Fibroblast of lung (primary cell): ENCODE data around the gene EPS15. TPM values are rescaled to one million over a fixed set of nuclear protein-coding genes. Genes with fewer than 3 reads are reported as not detected.

Experiments used
- DNase-seq, 2 donors: peaks; one replicate each; pipeline versions ENCODE4 v3.0.0 to v3.0.0-alpha.2; 2010; ENCODE audit warnings: low read depth in 2 of 2
- H2AFZ ChIP-seq: 2 replicates; pipeline ENCODE4 v1.5.1; 2012; ENCODE audit warnings: low read length, control low read depth, inconsistent platforms
- H3K27ac ChIP-seq: 2 replicates; pipeline ENCODE4 v1.5.1; 2011; ENCODE audit warnings: low read length, control low read depth; ENCODE audit not compliant: insufficient read depth
- H3K27me3 ChIP-seq: 2 replicates; pipeline ENCODE4 v1.5.1; 2011; ENCODE audit warnings: mild to moderate bottlenecking, low read length; ENCODE audit not compliant: control insufficient read depth, insufficient read depth
- H3K36me3 ChIP-seq: 2 replicates; pipeline ENCODE4 v1.5.1; 2011; ENCODE audit warnings: low read length; ENCODE audit not compliant: control insufficient read depth, insufficient read depth
- H3K4me1 ChIP-seq: 2 replicates; pipeline ENCODE4 v1.5.1; 2011; ENCODE audit warnings: low read length; ENCODE audit not compliant: control insufficient read depth, insufficient read depth; ENCODE audit errors: extremely low read depth
- H3K4me2 ChIP-seq: 2 replicates; pipeline ENCODE4 v1.5.1; 2011; ENCODE audit warnings: low read length, control low read depth; ENCODE audit not compliant: insufficient read depth; ENCODE audit errors: extremely low read depth
- H3K4me3 ChIP-seq, 4 experiments: fragments of 200-600 bp in 1 of 4; sonication (generic) in 1 of 4; replicated peaks in 1 of 4; 2 replicates each; pipeline ENCODE4 v1.5.1; 2011 to 2016; ENCODE audit warnings: low read length in 4 of 4, low read depth in 3 of 4, mild to moderate bottlenecking in 3 of 4, control low read depth in 2 of 4, inconsistent platforms in 1 of 4, mixed read lengths in 1 of 4; ENCODE audit not compliant: insufficient read depth in 1 of 4; ENCODE audit errors: control extremely low read depth in 1 of 4
- H3K79me2 ChIP-seq: 2 replicates; pipeline ENCODE4 v1.5.1; 2012; ENCODE audit warnings: mild to moderate bottlenecking, low read length, inconsistent platforms; ENCODE audit not compliant: control insufficient read depth, insufficient read depth
- H3K9ac ChIP-seq: 2 replicates; pipeline ENCODE4 v1.5.1; 2011; ENCODE audit warnings: mild to moderate bottlenecking, low read length, control low read depth; ENCODE audit not compliant: insufficient read depth
- H3K9me3 ChIP-seq: 2 replicates; pipeline ENCODE4 v1.5.1; 2012; ENCODE audit warnings: low read depth, low read length; ENCODE audit not compliant: control insufficient read depth, insufficient read depth
- H4K20me1 ChIP-seq: 2 replicates; pipeline ENCODE4 v1.5.1; 2011; ENCODE audit warnings: low read length; ENCODE audit not compliant: control insufficient read depth, insufficient read depth; ENCODE audit errors: extremely low read depth
- EZH2 ChIP-seq: IDR thresholded peaks from 2 replicates; pipeline ENCODE4 v1.5.1; 2012; ENCODE audit warnings: low read length, control low read depth, mild to moderate bottlenecking; ENCODE audit errors: missing control alignments
- polyA minus RNA-seq: library from RNA; depleted of rRNA, polyadenylated mRNA; stranded (reverse); fragments of >200 nt; gene quantifications from 2 replicates; pipeline ENCODE4 v1.2.3, GENCODE V29; 2011; ENCODE audit warnings: low replicate concordance
- polyA plus RNA-seq, 2 donors: library from polyadenylated mRNA; depleted of rRNA in 1 of 2; stranded (reverse) in 1 of 2; unstranded in 1 of 2; fragments of >200 nt; gene quantifications; 2 replicates each; pipeline ENCODE4 v1.2.1, GENCODE V29; 2011 to 2012; ENCODE audit warnings: missing spikeins in 1 of 2
- total RNA-seq: library from RNA; depleted of rRNA; stranded (reverse); fragments of >200 nt; gene quantifications from 2 replicates; pipeline ENCODE4 v1.2.1, GENCODE V29; 2014
- TF ChIP-seq, protein P1 (sequence below), 2 donors: IDR thresholded peaks in 1 of 2; conservative IDR thresholded peaks in 1 of 2; 1 replicate in 1 of 2; 2 replicates in 1 of 2; pipeline ENCODE4 v1.5.1; 2011 to 2012; ENCODE audit warnings: low read length in 2 of 2, control low read depth in 1 of 2, inconsistent platforms in 1 of 2, low read depth in 1 of 2, mild to moderate bottlenecking in 1 of 2

EPS15 gene
- total RNA-seq (63.9 and 75.5 TPM in 2 replicates), polyA plus RNA-seq (50.1 and 67.7 TPM in 2 replicates), polyA minus RNA-seq (8.3 and 11.0 TPM in 2 replicates)
- 22.3 and 29.1 TPM in 2 replicates for polyA plus RNA-seq (2012)

DNA sequence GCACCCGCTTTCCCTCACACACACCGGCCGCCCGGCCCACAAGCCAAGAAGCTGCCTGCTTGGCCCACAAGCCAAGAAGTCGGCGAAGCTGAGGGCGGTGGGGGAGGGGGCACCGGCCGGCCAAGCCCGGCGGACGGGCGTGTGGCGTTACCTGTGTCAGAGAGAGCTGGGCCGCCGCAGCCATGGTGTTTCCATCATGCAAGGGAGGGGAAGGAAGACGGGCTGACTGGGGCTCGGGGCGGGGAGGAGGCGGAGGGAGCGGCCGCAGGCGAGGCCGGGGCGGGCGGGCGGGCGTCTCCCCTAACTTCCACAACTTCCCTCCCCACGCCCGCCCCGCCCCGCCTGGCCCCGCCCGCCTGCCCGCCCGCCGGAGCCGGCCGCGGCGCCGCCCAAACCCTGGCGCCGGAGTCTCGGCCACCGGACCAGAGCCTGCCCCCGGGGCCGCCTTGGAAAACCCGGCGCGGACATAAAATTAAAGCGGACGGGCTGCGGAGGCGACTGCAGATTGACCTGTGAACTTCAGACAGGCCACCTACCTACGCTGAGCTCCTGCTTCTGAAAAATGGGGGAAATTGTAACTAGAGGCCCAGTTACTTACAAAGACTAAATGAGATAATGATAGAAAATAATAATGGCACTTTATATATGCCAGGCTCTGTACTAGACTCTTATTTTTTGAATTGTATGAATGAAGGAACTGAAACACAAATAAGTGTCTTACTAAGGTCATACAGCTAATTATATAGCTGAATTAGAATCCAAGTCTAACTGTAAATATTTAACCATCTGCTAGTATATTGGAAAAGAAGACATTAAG is at the start of gene EPS15:
TSS of gene EPS15 (minus strand) at position 219 of the 817 bp plus-strand sequence. CDS start at position 184, 35 bp downstream.
- no peaks in the 10 kb centered on the region for H3K27me3 ChIP-seq
- H3K4me3 ChIP-seq: peak within 1 kb of the TSS; percentile 82 to 89 (median 86)
- peaks cover 43% of the 10 kb centered on the region for H3K79me2 ChIP-seq
- peak within 1 kb of the TSS; percentile 96 for H3K4me2 ChIP-seq
- H3K27ac ChIP-seq: peak within 1 kb of the TSS; percentile 67
- peak within 1 kb of the TSS; percentile 79 for H3K9ac ChIP-seq
- peak within 1 kb of the TSS; percentile 75 for H2AFZ ChIP-seq
- H3K9me3 ChIP-seq: no peaks in the 10 kb centered on the region
- TF ChIP-seq, protein P1, sequence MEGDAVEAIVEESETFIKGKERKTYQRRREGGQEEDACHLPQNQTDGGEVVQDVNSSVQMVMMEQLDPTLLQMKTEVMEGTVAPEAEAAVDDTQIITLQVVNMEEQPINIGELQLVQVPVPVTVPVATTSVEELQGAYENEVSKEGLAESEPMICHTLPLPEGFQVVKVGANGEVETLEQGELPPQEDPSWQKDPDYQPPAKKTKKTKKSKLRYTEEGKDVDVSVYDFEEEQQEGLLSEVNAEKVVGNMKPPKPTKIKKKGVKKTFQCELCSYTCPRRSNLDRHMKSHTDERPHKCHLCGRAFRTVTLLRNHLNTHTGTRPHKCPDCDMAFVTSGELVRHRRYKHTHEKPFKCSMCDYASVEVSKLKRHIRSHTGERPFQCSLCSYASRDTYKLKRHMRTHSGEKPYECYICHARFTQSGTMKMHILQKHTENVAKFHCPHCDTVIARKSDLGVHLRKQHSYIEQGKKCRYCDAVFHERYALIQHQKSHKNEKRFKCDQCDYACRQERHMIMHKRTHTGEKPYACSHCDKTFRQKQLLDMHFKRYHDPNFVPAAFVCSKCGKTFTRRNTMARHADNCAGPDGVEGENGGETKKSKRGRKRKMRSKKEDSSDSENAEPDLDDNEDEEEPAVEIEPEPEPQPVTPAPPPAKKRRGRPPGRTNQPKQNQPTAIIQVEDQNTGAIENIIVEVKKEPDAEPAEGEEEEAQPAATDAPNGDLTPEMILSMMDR (conservative IDR thresholded peaks at IDR 0.05 in 1 of 2, IDR thresholded peaks at IDR 0.05 in 1 of 2; ENCODE audit: low read depth in 1 of 2, low read length in 2 of 2): no peak
- TF ChIP-seq EZH2: no peak
- peaks cover 4% of the 10 kb centered on the region for H3K4me1 ChIP-seq
- H3K36me3 ChIP-seq: no peaks in the 10 kb centered on the region
- no peaks in the 10 kb centered on the region for H4K20me1 ChIP-seq
- peak; percentile 75 to 77 for DNase-seq

DNA sequence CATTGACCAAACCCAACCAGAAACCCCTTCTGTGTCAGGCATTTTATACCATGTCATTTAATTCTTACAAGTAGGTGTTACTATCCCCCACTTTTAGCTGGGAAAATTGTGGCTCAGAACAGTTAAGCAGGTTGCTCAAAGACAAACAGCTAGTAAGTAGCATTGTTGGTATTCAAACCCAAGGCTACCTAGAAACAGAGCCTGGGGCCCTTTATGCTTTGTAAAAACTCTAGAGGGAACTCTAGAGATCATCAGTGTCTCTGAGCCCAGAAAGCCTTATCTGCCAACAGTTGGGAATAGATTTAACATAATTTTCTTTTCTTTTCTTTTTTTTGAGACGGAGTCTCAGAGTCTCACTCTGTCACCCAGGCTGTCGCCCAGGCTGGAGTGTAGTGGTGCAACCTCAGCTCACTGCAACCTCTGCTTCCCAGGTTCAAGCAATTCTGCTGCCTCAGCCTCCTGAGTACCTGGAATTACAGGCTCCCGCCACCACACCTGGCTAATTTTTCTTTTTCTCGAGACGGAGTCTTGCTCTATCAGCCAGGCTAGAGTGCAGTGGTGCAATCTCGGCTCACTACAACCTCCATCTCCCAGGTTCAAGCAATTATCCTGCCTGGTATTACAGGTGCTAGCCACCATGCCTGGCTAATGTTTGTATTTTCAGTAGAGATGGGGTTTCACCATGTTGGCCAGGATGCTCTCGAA is 49.3 kb upstream of the EPS15 start:
- Histone ChIP-seq H3K9ac (no peak overlapping the region), H3K36me3 (no peaks in the 10 kb centered on the region), H3K27me3 (no peaks in the 10 kb centered on the region), H4K20me1 (no peaks in the 10 kb centered on the region), H3K4me1 (peaks cover 5% of the 10 kb centered on the region), H3K79me2 (no peaks in the 10 kb centered on the region), H2AFZ (no peak overlapping the region), H3K9me3 (no peaks in the 10 kb centered on the region), H3K4me3 (no peak overlapping the region), H3K27ac (no peak overlapping the region), H3K4me2 (no peak overlapping the region)
- DNase-seq: no peak
- TF ChIP-seq, protein P1 (conservative IDR thresholded peaks at IDR 0.05 in 1 of 2, IDR thresholded peaks at IDR 0.05 in 1 of 2; ENCODE audit: low read depth in 1 of 2, low read length in 2 of 2): no peak
- TF ChIP-seq EZH2: no peak

DNA sequence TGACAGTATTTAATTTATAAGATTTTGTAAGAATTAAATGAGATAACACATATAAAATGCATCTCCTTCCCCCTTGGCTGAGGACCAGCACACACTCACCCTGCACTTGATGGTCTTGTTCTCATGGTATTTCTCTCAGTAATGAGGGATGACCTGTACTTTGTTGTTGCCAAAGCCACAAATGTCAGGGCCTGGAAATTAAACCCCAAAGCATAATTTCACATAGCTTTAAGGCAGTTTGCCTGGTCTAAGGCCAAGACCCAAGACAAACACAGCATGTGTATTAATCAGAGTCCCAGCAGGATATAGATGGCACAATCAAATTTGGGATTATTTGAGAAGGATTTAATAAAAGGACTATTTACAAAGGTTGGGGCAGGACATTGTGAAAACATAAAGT is 48.6 kb upstream of the EPS15 start:
- DNase-seq: peak; percentile 84 to 96
- Histone ChIP-seq H3K9me3 (no peaks in the 10 kb centered on the region), H4K20me1 (no peaks in the 10 kb centered on the region), H3K27me3 (no peaks in the 10 kb centered on the region), H3K4me2 (peak overlapping the region; percentile 15), H2AFZ (no peak overlapping the region), H3K36me3 (no peaks in the 10 kb centered on the region), H3K27ac (no peak overlapping the region), H3K9ac (no peak overlapping the region), H3K4me3 (no peak overlapping the region), H3K79me2 (no peaks in the 10 kb centered on the region), H3K4me1 (peaks cover 5% of the 10 kb centered on the region)
- TF ChIP-seq EZH2: no peak
- TF ChIP-seq, protein P1 (conservative IDR thresholded peaks at IDR 0.05 in 1 of 2, IDR thresholded peaks at IDR 0.05 in 1 of 2; ENCODE audit: low read depth in 1 of 2, low read length in 2 of 2): no peak
